GM19238 (cell line): ENCODE results near the gene ZNF236.

Experiments used
- DNase-seq: peaks from one replicate; pipeline ENCODE4 v3.0.0; 2011; ENCODE audit warnings: low spot score; ENCODE audit not compliant: insufficient read length

ZNF236 gene

GRCh38 chr18:76821356-76821874 is 942 bp upstream of the ZNF236 start:
- DNase-seq, result no peak

GRCh38 chr18:76821875-76822505 is 367 bp upstream of the ZNF236 start:
- DNase-seq, result peak; percentile 74

GRCh38 chr18:76823161-76823538 is 793 bp downstream of the ZNF236 start:
- DNase-seq, result no peak

GRCh38 chr18:76823587-76824011 is 1.2 kb downstream of the ZNF236 start:
- DNase-seq, result peak; percentile 22

GRCh38 chr18:76824145-76824676 is 1.9 kb downstream of the ZNF236 start:
- no peak for DNase-seq

- no peak for DNase-seq
These were observed 2.4 kb downstream of the ZNF236 start for GRCh38 chr18:76824754-76825153.

GRCh38 chr18:76827205-76828200 is 5.1 kb downstream of the ZNF236 start:
- no peak for DNase-seq

GRCh38 chr18:76834379-76834778 is 12.0 kb downstream of the ZNF236 start:
- no peak for DNase-seq

- no peak for DNase-seq
These were observed 13.0 kb downstream of the ZNF236 start for GRCh38 chr18:76835380-76835779.

- DNase-seq, result no peak
These were observed 14.7 kb downstream of the ZNF236 start for GRCh38 chr18:76837071-76837470.

- no peak for DNase-seq
These were observed 15.8 kb downstream of the ZNF236 start for GRCh38 chr18:76838182-76838581.

GRCh38 chr18:76839086-76839794 is 16.9 kb downstream of the ZNF236 start:
- DNase-seq, result no peak

- no peak for DNase-seq
These were observed 20.6 kb downstream of the ZNF236 start for GRCh38 chr18:76842837-76843530.

- no peak for DNase-seq
These were observed 21.8 kb downstream of the ZNF236 start for GRCh38 chr18:76844144-76844543.

- DNase-seq, result no peak
These were observed 22.6 kb downstream of the ZNF236 start for GRCh38 chr18:76844742-76845477.

- DNase-seq, result no peak
These were observed 23.9 kb downstream of the ZNF236 start for GRCh38 chr18:76846217-76846616.

GRCh38 chr18:76847916-76848315 is 25.6 kb downstream of the ZNF236 start:
- no peak for DNase-seq

GRCh38 chr18:76850112-76850511 is 27.8 kb downstream of the ZNF236 start:
- DNase-seq, result no peak

GRCh38 chr18:76855594-76855993 is 33.2 kb downstream of the ZNF236 start:
- no peak for DNase-seq

- DNase-seq, result no peak
These were observed 35.1 kb downstream of the ZNF236 start for GRCh38 chr18:76857476-76857875.
